Measurements from ENCODE around the gene TFR2.

Gene TFR2

DNA sequence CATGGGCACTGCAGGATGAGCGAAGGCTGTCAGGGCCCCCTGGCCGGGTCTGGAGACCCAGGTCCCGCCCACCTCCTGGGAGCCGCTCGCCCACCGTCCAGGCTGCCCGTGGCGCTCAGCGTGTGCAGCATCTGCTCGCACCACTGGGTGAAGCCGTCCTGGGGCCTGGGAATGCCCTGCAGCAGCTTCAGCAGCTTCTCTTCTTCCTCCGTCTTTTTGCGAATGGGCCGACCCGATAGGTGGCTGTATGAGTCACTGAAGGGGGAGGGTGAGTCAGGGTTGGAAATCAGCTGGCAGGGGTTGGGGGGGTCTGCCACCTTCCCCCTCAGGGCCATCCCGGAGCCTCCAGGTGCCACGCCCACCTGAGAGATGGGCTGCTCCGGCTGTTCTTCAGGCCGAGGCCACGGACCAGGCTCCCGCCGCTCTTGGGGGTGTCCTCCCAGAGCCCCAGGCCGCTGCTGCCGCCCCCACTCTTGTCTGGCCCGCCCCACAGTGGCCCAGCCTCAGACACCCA is 40.9 kb upstream of the TFR2 start:
- no peak for DNase-seq (ENCODE audit: low read depth)
- H3K4me3 ChIP-seq (ENCODE audit: low read depth, low read length) = no peak overlapping the region
- no peak for TF ChIP-seq CTCF (IDR thresholded peaks at IDR 0.05; ENCODE audit: low read depth, low read length, missing control alignments)

GRCh38 chr7:100681491-100682227 is 40.3 kb upstream of the TFR2 start:
- no peak for TF ChIP-seq CTCF (IDR thresholded peaks at IDR 0.05; ENCODE audit: low read depth, low read length, missing control alignments)
- H3K4me3 ChIP-seq (ENCODE audit: low read depth, low read length) = no peak overlapping the region
- DNase-seq (ENCODE audit: low read depth) = no peak

DNA sequence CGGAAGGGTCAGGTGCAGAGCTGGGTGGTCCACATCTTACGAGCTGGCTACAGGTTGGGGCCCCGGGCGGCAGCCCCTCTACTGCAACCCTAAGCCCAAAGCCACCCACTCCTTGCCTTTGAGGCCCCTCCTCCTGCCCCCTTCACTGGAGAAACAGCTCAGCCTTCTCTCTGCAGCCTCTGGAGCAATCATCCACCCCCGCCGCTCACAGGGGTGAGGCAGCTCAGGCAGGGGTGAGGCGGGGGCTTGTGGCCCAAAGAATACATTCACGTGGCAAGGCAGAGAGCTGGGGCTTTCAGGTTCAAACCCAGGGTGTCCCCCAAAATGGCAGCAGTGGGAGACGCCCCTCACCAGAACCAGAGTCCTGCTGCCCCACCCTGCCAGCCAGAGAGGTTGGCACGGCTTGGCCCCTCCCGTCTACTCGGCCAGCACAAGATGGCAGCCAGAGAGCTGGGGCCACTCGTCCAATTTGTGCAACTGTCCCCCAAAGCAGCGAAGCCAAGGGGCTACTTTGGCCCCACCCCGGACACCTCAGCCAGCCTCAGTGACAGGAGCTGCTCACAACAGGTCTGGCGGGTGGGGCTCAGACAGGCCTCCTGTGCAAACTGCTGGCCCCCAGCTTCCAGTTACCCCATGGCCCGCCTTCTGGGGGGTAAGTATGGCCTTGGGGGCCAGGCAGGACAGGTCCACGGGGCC is 39.4 kb upstream of the TFR2 start:
- no peak for TF ChIP-seq CTCF (IDR thresholded peaks at IDR 0.05; ENCODE audit: low read depth, low read length, missing control alignments)
- no peak for DNase-seq (ENCODE audit: low read depth)
- H3K4me3 ChIP-seq (ENCODE audit: low read depth, low read length) = no peak overlapping the region

- no peak overlapping the region for H3K4me3 ChIP-seq (ENCODE audit: low read depth, low read length)
- DNase-seq (ENCODE audit: low read depth) = no peak
- no peak for TF ChIP-seq CTCF (IDR thresholded peaks at IDR 0.05; ENCODE audit: low read depth, low read length, missing control alignments)
Observed at GRCh38 chr7:100679927-100680575, 38.7 kb upstream of the TFR2 start.

- no peak for DNase-seq (ENCODE audit: low read depth)
Observed at GRCh38 chr7:100679129-100679926, 38.0 kb upstream of the TFR2 start.

More at GRCh38 chr7:100679129-100679926, 38.0 kb upstream of the TFR2 start:
- TF ChIP-seq CTCF (IDR thresholded peaks at IDR 0.05; ENCODE audit: low read depth, low read length, missing control alignments) = no peak
- no peak overlapping the region for H3K4me3 ChIP-seq (ENCODE audit: low read depth, low read length)

Data from GM12864 (cell line).